HCT116 (cell line): ENCODE measurements around the gene SUSD3. TPM values are rescaled to one million over a fixed set of nuclear protein-coding genes. Genes with fewer than 3 reads are reported as not detected.

Experiments used
- ATAC-seq: fragments of 200-7000 bp; cut with Tn5 transposase; 2 replicates; pipeline ENCODE4 v1.9.1; 2020; ENCODE audit warnings: mild to moderate bottlenecking, moderate library complexity
- BruUV-seq: library from RNA; stranded (reverse); fragments of 400-500 nt; replicated peaks from 2 replicates; lab custom pipeline; 2021; lab: Mats Ljungman, UMichigan
- CTCF ChIA-PET: fragments of 300-600 bp; sonication (Branson Sonifier 250); formaldehyde crosslinking; loops from one replicate; lab custom pipeline; 2021; ENCODE audit warnings: antibody characterized with exemption; lab: Charles Lee
- POLR2A ChIA-PET: fragments of 300-600, 350-600 bp; sonication (Branson Sonifier 250); formaldehyde crosslinking; loops from one replicate; lab custom pipeline; 2021; ENCODE audit warnings: antibody characterized with exemption; lab: Charles Lee
- RAD21 ChIA-PET, 2 experiments: fragments of 300-600 bp; sonication (Branson Sonifier 250); formaldehyde crosslinking; loops; one replicate each; lab custom pipeline; 2023; ENCODE audit warnings: low total read pairs in 2 of 2; ENCODE audit not compliant: uncharacterized antibody in 2 of 2, unreplicated experiment in 2 of 2, low non-redundant PET in 1 of 2; lab: Charles Lee
- DNase-seq: peaks from one replicate; pipeline ENCODE4 v3.0.0-alpha.2; 2010; ENCODE audit warnings: low read depth, low spot score
- H2AFZ ChIP-seq: fragments of 200-600 bp; shearing (Covaris generic), sonication (generic); 2 replicates; pipeline ENCODE4 v1.6.1; 2017; ENCODE audit warnings: low read depth, mixed run types, mixed read lengths, antibody characterized with exemption, low read length; ENCODE audit not compliant: poor library complexity, severe bottlenecking
- H3K27ac ChIP-seq: 2 replicates; pipeline ENCODE4 v1.5.1; 2012; ENCODE audit warnings: low read depth, low read length
- H3K27me3 ChIP-seq: fragments of 200-600 bp; sonication (generic); 2 replicates; pipeline ENCODE4 v1.6.1; 2016; ENCODE audit warnings: mixed run types, low read length, mixed read lengths; ENCODE audit not compliant: insufficient read depth
- H3K36me3 ChIP-seq, 2 experiments: fragments of 200-500 bp in 1 of 2; fragments of 200-600 bp in 1 of 2; sonication (Bioruptor generic) in 1 of 2; sonication (generic) in 1 of 2; 2 replicates each; pipeline versions ENCODE4 v1.5.1 to v1.6.1; 2014 to 2016; ENCODE audit warnings: low read length in 2 of 2, inconsistent platforms in 1 of 2, mixed read lengths in 1 of 2, mixed run types in 1 of 2; ENCODE audit not compliant: insufficient read depth in 2 of 2, control insufficient read depth in 1 of 2
- H3K4me1 ChIP-seq, 2 experiments: fragments of 200-600 bp in 1 of 2; sonication (generic) in 1 of 2; 2 replicates each; pipeline versions ENCODE4 v1.5.1 to v1.6.1; 2012 to 2017; ENCODE audit warnings: low read length in 2 of 2, inconsistent platforms in 1 of 2, mild to moderate bottlenecking in 1 of 2, mixed read lengths in 1 of 2, mixed run types in 1 of 2, moderate library complexity in 1 of 2; ENCODE audit not compliant: insufficient read depth in 2 of 2, control insufficient read depth in 1 of 2
- H3K4me2 ChIP-seq: fragments of 200-600 bp; sonication (generic); 2 replicates; pipeline ENCODE4 v1.6.1; 2017; ENCODE audit warnings: mixed run types, low read length, mixed read lengths
- H3K4me3 ChIP-seq, 2 experiments: fragments of 200-600 bp in 1 of 2; sonication (generic) in 1 of 2; replicated peaks in 1 of 2; 2 replicates each; pipeline ENCODE4 v1.5.1; 2011 to 2016; ENCODE audit warnings: low read length in 2 of 2, control low read depth in 1 of 2, low read depth in 1 of 2, mild to moderate bottlenecking in 1 of 2, mixed read lengths in 1 of 2, mixed run types in 1 of 2
- H3K79me2 ChIP-seq: fragments of 200-600 bp; sonication (generic); 2 replicates; pipeline ENCODE4 v1.6.1; 2017; ENCODE audit warnings: mild to moderate bottlenecking, mixed run types, low read length, moderate library complexity, mixed read lengths; ENCODE audit not compliant: insufficient read depth
- H3K9ac ChIP-seq: fragments of 200-600 bp; sonication (generic); 2 replicates; pipeline ENCODE4 v1.6.1; 2016; ENCODE audit warnings: low read length, mixed read lengths
- H3K9me2 ChIP-seq: fragments of 200-600 bp; sonication (generic), shearing (Covaris generic); 2 replicates; pipeline ENCODE4 v1.6.1; 2017; ENCODE audit warnings: mixed run types, mild to moderate bottlenecking, moderate library complexity; ENCODE audit not compliant: insufficient read depth
- H3K9me3 ChIP-seq, 2 experiments: fragments of 200-500 bp in 1 of 2; fragments of 200-600 bp in 1 of 2; sonication (Bioruptor generic) in 1 of 2; sonication (generic) in 1 of 2; 2 replicates each; pipeline ENCODE4 v1.6.1; 2014 to 2017; ENCODE audit warnings: low read length in 2 of 2, mixed read lengths in 2 of 2, inconsistent platforms in 1 of 2, low read depth in 1 of 2, mild to moderate bottlenecking in 1 of 2, mixed run types in 1 of 2, moderate library complexity in 1 of 2; ENCODE audit not compliant: control insufficient read depth in 1 of 2, insufficient read depth in 1 of 2
- H4K20me1 ChIP-seq: fragments of 200-600 bp; sonication (generic), shearing (Covaris generic); 2 replicates; pipeline ENCODE4 v1.6.1; 2017; ENCODE audit warnings: mixed run types, mild to moderate bottlenecking, moderate library complexity; ENCODE audit not compliant: insufficient read depth
- CBX3 ChIP-seq: IDR thresholded peaks from 2 replicates; pipeline ENCODE4 v1.6.1; 2012; ENCODE audit warnings: low read depth
- CEBPB ChIP-seq: IDR thresholded peaks from 2 replicates; pipeline ENCODE4 v1.6.1; 2012; ENCODE audit warnings: low read depth
- EGR1 ChIP-seq: IDR thresholded peaks from 2 replicates; pipeline ENCODE4 v1.6.1; 2012; ENCODE audit warnings: low read depth
- ELF1 ChIP-seq: IDR thresholded peaks from 2 replicates; pipeline ENCODE4 v1.6.1; 2012; ENCODE audit warnings: low read depth, borderline replicate concordance
- EZH2 ChIP-seq: fragments of 200-600 bp; sonication (generic); IDR thresholded peaks from 2 replicates; pipeline ENCODE4 v1.6.1; 2017; ENCODE audit warnings: antibody characterized with exemption, mixed run types
- EZH2phosphoT487 ChIP-seq: fragments of 200-600 bp; IDR thresholded peaks from 2 replicates; pipeline ENCODE4 v1.6.1; 2018; ENCODE audit warnings: antibody characterized with exemption, borderline replicate concordance
- FOSL1 ChIP-seq: IDR thresholded peaks from 2 replicates; pipeline ENCODE4 v1.6.1; 2012; ENCODE audit warnings: low read depth
- JUND ChIP-seq: IDR thresholded peaks from 2 replicates; pipeline ENCODE4 v1.6.1; 2012
- RAD21 ChIP-seq: IDR thresholded peaks from 2 replicates; pipeline ENCODE4 v1.6.1; 2012; ENCODE audit warnings: low read depth, mild to moderate bottlenecking
- SIN3A ChIP-seq: IDR thresholded peaks from 2 replicates; pipeline ENCODE4 v1.6.1; 2012; ENCODE audit warnings: low read depth
- SP1 ChIP-seq: IDR thresholded peaks from 2 replicates; pipeline ENCODE4 v1.6.1; 2012; ENCODE audit warnings: low read depth
- SRF ChIP-seq: IDR thresholded peaks from 2 replicates; pipeline ENCODE4 v1.6.1; 2012; ENCODE audit warnings: low read depth
- TCF7L2 ChIP-seq: IDR thresholded peaks from 2 replicates; pipeline ENCODE4 v1.7.0; 2011; ENCODE audit warnings: borderline replicate concordance, inconsistent platforms; ENCODE audit not compliant: insufficient read depth, insufficient read length; ENCODE audit errors: extremely low read depth
- ZFX ChIP-seq: fragments of 450-650 bp; IDR thresholded peaks from 2 replicates; pipeline ENCODE4 v1.6.1; 2017
- intact Hi-C: fragments of 100-400 bp; cut with micrococcal nuclease; formaldehyde crosslinking; loops from 2 replicates; pipeline ENCODE4 v1.10.0; 2022
- total RNA-seq: library from RNA; stranded (reverse); gene quantifications from one replicate; pipeline ENCODE4 v1.2.1, GENCODE V29; 2021; ENCODE audit not compliant: unreplicated experiment
- TF ChIP-seq, protein P1 (sequence below), 3 experiments: fragments of 200-600 bp in 1 of 3; sonication (generic) in 1 of 3; IDR thresholded peaks in 2 of 3; conservative IDR thresholded peaks in 1 of 3; 2 replicates each; pipeline ENCODE4 v1.5.1; 2012 to 2017; ENCODE audit warnings: low read depth in 2 of 3, low read length in 2 of 3, antibody characterized with exemption in 1 of 3, borderline replicate concordance in 1 of 3, control low read depth in 1 of 3, mild to moderate bottlenecking in 1 of 3, mixed read lengths in 1 of 3, mixed run types in 1 of 3, moderate library complexity in 1 of 3; ENCODE audit not compliant: insufficient read depth in 1 of 3
- TF ChIP-seq, protein P2 (sequence below): IDR thresholded peaks from 2 replicates; pipeline ENCODE4 v1.6.1; 2012; ENCODE audit warnings: low read depth

Gene SUSD3
- total RNA-seq, 1 experiment from 2014 or later = 11.3 TPM

DNA sequence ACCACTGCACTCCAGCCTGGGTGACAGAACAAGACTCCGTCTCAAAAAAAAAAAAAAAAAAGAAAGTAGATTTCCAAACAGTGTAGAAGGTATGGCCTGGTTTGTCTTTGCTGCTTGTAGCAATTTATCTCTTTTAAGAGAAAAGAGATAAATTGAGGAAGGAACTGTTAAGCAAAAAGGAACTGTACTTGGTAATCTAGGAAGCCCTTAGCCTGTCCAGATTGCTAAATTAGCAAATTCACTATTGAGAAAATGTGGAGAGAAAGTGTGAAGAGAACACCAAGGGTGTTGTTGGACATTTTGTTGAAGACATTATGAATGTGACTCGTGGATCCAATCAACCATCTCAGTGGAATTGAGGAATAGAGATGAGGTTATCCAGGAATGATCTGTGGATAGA, 13.0 kb upstream of the SUSD3 start (continued):
- TF ChIP-seq, protein P1, sequence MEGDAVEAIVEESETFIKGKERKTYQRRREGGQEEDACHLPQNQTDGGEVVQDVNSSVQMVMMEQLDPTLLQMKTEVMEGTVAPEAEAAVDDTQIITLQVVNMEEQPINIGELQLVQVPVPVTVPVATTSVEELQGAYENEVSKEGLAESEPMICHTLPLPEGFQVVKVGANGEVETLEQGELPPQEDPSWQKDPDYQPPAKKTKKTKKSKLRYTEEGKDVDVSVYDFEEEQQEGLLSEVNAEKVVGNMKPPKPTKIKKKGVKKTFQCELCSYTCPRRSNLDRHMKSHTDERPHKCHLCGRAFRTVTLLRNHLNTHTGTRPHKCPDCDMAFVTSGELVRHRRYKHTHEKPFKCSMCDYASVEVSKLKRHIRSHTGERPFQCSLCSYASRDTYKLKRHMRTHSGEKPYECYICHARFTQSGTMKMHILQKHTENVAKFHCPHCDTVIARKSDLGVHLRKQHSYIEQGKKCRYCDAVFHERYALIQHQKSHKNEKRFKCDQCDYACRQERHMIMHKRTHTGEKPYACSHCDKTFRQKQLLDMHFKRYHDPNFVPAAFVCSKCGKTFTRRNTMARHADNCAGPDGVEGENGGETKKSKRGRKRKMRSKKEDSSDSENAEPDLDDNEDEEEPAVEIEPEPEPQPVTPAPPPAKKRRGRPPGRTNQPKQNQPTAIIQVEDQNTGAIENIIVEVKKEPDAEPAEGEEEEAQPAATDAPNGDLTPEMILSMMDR (IDR thresholded peaks at IDR 0.05 in 2 of 3, conservative IDR thresholded peaks at IDR 0.05 in 1 of 3; ENCODE audit: borderline replicate concordance in 1 of 3, insufficient read depth in 1 of 3, low read depth in 2 of 3, low read length in 2 of 3) = no peak
- TF ChIP-seq EZH2 = no peak
- TF ChIP-seq, all 23 proteins: peak for 0

DNA sequence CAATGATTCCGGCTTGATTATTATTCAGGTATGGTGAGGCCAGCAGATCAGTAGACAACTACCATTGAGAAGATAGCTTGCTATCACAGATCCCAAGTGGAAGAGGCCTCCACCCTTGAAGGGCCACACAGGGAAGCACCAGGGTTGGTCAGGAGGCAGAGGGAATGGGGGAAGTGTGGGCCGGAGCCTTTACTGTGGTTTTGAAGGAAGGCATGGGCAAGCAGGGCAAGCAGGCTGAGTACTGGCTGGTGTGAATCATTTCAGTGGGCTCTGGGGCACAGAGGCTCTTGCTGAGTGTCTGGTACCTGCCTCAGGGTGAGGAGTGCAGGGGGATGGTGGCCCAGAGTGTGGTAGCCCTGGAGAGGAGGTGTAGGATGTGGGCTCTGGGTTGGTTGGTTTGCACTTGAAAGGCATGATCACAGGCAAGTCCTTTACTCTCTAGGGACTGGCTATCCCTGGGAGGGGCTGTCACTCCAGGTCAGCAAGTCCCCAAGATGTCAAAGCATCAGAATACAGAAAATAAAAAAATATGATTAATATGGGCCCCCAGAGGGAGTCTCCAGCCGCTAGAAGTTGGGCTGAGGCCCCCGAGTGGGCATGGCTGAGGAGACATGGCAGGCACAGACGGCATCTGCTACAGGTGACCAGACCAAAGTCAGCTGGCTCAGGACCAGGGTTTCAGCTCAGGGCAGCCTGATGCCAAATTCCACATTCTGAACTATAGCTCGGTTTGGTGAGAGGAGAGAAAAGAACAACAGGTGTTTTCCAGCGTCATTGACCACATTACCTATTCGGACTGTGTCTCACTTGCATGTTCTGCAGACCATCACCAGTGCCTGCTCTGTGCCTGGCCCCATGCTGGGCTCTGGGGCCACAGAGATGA, 9.7 kb upstream of the SUSD3 start:
- no peaks in the 10 kb centered on the region for H3K36me3 ChIP-seq
- no TSS peak for BruUV-seq
- TF ChIP-seq, protein P2, sequence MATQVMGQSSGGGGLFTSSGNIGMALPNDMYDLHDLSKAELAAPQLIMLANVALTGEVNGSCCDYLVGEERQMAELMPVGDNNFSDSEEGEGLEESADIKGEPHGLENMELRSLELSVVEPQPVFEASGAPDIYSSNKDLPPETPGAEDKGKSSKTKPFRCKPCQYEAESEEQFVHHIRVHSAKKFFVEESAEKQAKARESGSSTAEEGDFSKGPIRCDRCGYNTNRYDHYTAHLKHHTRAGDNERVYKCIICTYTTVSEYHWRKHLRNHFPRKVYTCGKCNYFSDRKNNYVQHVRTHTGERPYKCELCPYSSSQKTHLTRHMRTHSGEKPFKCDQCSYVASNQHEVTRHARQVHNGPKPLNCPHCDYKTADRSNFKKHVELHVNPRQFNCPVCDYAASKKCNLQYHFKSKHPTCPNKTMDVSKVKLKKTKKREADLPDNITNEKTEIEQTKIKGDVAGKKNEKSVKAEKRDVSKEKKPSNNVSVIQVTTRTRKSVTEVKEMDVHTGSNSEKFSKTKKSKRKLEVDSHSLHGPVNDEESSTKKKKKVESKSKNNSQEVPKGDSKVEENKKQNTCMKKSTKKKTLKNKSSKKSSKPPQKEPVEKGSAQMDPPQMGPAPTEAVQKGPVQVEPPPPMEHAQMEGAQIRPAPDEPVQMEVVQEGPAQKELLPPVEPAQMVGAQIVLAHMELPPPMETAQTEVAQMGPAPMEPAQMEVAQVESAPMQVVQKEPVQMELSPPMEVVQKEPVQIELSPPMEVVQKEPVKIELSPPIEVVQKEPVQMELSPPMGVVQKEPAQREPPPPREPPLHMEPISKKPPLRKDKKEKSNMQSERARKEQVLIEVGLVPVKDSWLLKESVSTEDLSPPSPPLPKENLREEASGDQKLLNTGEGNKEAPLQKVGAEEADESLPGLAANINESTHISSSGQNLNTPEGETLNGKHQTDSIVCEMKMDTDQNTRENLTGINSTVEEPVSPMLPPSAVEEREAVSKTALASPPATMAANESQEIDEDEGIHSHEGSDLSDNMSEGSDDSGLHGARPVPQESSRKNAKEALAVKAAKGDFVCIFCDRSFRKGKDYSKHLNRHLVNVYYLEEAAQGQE = no peak
- TF ChIP-seq ZFX = no peak
- TF ChIP-seq SRF = no peak
- no peak for TF ChIP-seq JUND
- TF ChIP-seq EGR1 = no peak
- TF ChIP-seq EZH2 = no peak
- TF ChIP-seq EZH2phosphoT487 = no peak
- no peak for TF ChIP-seq CBX3
- TF ChIP-seq, protein P1 (IDR thresholded peaks at IDR 0.05 in 2 of 3, conservative IDR thresholded peaks at IDR 0.05 in 1 of 3; ENCODE audit: borderline replicate concordance in 1 of 3, insufficient read depth in 1 of 3, low read depth in 2 of 3, low read length in 2 of 3) = no peak
- no peak for TF ChIP-seq RAD21
- TF ChIP-seq ELF1 = no peak
- no peak for TF ChIP-seq CEBPB
- TF ChIP-seq SP1 = no peak
- TF ChIP-seq TCF7L2 = no peak
- no peak for TF ChIP-seq FOSL1
- no peak for TF ChIP-seq SIN3A
- no peaks in the 10 kb centered on the region for H3K79me2 ChIP-seq
- no peaks in the 10 kb centered on the region for H4K20me1 ChIP-seq
- no peaks in the 10 kb centered on the region for H3K9me2 ChIP-seq
- ChIA-PET POLR2A (no interaction called here), CTCF (no interaction called here), RAD21 (no interaction called here)
- ATAC-seq = no peak
- H3K9ac ChIP-seq = no peak overlapping the region
- DNase-seq = no peak
- H3K4me1 ChIP-seq = no peaks in the 10 kb centered on the region
- H3K4me2 ChIP-seq = no peak overlapping the region
- no peak overlapping the region for H2AFZ ChIP-seq
- no peak overlapping the region for H3K27ac ChIP-seq
- no peak overlapping the region for H3K4me3 ChIP-seq
- intact Hi-C loops = no loop called here
- H3K27me3 ChIP-seq = no peaks in the 10 kb centered on the region
- H3K9me3 ChIP-seq = no peaks in the 10 kb centered on the region
